ENCODE results near the gene SLC25A19.
"Not testable (repeated sequence)": the region's sequence is repeated elsewhere in the genome, so short reads cannot be mapped to it uniquely, and the experiment has no call there.

SLC25A19 gene

GRCh38 chr17:75301502-75302206, 12.4 kb upstream of the SLC25A19 start:
- DNase-seq (ENCODE audit: low read depth in 2 of 2), result no peak

DNA sequence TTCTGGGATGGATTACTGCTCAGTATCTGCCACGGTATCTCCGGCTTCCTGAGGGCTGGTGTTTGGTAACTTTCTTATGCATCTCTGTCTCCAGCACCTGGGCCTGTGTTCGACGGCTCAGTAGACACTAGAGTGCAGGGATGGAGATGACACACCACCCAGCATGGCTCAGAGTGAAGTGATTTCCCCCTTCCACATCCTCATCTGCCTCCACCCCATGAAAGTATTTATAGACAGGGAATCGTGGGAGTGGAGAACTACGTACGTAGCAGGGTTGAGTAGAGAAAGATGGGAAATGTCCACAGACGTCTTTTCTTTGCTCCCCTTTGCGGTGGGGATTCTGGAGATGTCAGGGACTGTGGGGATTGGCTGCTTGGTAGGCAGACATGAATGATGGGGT, 11.8 kb upstream of the SLC25A19 start:
- DNase-seq (ENCODE audit: low read depth in 2 of 2), result no peak

DNA sequence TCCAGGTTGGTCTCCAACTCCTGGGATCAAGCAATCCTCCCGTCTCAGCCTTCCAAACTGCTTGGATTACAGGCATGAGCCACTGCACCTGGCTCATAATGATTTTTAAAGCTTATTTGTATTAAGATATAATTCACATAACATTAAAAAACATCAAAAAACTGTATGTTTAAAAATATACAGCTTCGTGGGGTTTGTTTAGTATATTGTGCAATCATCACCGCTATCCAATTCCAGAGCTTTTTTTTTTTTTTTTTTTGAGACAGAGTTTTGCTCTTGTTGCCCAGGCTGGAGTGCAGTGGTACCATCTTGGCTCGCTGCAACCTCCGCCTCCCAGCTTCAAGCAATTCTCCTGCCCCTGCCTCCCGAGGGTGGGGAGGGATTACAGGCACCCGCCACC, 11.0 kb upstream of the SLC25A19 start:
- no peak for DNase-seq (ENCODE audit: low read depth in 2 of 2)

GRCh38 chr17:75295201-75296158, 6.2 kb upstream of the SLC25A19 start:
- DNase-seq (ENCODE audit: low read depth in 2 of 2), result no peak

GRCh38 chr17:75292810-75293448, 3.7 kb upstream of the SLC25A19 start:
- DNase-seq (ENCODE audit: low read depth in 2 of 2), result not testable (repeated sequence)

- DNase-seq (ENCODE audit: low read depth in 2 of 2), result peak; percentile 56 to 57
These were observed 652 bp upstream of the SLC25A19 start for GRCh38 chr17:75289832-75290337.

DNA sequence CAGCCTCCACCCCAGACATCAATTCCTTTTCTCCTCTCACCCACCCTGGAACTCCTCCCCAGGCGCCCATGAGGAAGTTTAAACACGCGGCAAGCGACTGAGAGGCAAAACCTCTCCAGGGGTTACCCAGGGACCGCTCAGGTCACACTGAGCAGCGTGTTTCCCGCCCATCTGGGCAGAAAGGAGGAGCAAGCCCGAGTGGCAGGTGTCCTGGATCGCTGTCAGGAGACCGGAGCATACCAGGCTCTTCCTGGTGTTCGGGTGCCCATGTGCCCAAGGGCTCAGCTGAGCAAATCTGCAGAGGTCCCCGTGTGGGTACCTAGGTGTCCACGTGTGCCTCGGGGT, 491 bp downstream of the SLC25A19 start:
- peak; percentile 33 to 40 for DNase-seq (ENCODE audit: low read depth in 2 of 2)

- DNase-seq (ENCODE audit: low read depth in 2 of 2), result no peak
These were observed 874 bp downstream of the SLC25A19 start for GRCh38 chr17:75288359-75288758.

DNA sequence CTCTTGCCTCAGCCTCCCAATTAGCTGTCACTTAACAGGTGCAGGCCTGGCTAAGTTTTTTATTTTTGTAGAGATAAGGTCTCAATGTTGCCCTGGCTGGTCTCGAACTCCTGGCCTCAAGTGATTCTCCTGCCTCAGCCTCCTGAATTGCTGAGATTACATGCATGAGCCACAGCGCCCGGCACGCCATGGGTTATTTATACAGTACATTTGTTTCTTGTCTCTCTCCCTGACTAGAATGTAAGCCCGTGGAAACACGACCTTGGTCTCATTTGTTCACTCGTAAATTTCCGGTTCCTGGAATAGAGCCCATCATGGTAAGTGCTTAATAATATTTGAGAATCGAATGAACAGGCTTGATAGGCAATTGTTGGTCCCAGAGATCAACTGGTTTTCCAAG, 2.0 kb downstream of the SLC25A19 start:
- DNase-seq (ENCODE audit: low read depth in 2 of 2), result no peak

- DNase-seq (ENCODE audit: low read depth in 2 of 2), result no peak
These were observed 4.1 kb downstream of the SLC25A19 start for GRCh38 chr17:75285123-75285522.

GRCh38 chr17:75280189-75280588, 9.0 kb downstream of the SLC25A19 start:
- DNase-seq (ENCODE audit: low read depth in 2 of 2), result not testable (repeated sequence)

DNA sequence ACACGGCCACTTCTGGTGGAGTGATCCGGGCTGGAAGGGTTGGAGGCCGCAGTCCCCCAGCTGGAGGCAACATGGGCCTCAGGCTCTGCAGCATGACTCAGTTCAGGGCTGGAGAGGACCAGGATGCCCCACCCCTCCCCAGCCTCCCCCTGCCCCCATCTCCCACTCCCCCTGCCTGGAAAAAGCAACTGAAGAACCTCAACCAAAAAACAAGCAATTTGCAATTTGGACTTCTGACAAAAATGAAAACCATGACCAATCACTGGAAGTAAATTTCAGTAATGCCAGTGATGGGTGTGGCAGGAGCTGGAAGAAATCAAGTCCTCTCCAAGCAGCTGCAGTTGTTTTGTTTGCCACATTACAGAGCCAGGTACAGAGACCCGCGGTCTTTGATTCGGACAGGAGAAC, 11.6 kb downstream of the SLC25A19 start:
- DNase-seq (ENCODE audit: low read depth in 2 of 2), result no peak

DNA sequence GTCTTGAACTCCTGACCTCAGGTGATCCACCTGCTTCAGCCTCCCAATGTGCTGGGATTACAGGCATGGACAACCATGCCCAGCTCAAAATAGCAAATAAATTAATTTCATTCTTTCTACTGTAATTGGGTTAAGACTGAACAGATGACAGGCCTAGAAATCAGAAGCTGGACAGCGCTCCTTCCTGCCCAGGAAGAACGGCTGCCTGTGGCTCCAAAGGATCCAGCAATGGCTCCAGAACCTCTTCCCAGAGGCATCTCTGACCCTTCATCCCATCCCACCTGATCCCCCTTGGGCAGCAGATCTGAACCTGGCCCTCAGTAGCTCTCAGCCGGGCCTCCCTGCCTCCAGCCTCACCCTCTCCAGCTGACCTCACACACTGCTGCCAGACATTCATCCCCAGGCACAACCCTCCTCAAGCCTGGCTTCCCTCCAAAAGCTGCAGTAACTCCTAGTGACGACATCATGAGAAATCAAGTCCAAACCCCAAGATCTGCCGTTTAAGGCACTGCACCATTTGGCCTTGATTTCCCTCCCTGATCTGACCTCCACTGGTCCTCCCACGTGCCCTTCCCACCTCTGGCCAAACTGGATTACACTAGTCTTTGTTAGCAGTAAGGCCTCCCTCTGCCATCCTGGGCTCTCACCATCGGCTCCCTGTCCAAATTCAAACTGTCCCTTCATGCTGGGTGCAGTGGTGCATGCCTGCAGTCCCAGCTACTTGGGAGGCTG, 15.1 kb downstream of the SLC25A19 start:
- no peak for DNase-seq (ENCODE audit: low read depth in 2 of 2)

- no peak for DNase-seq (ENCODE audit: low read depth in 2 of 2)
These were observed 16.4 kb downstream of the SLC25A19 start for GRCh38 chr17:75272848-75273184.

- DNase-seq (ENCODE audit: low read depth in 2 of 2), result no peak
These were observed 17.0 kb downstream of the SLC25A19 start for GRCh38 chr17:75271955-75272847.

GRCh38 chr17:75271233-75271954, 17.8 kb downstream of the SLC25A19 start:
- DNase-seq (ENCODE audit: low read depth in 2 of 2), result peak; percentile 76 to 82

DNA sequence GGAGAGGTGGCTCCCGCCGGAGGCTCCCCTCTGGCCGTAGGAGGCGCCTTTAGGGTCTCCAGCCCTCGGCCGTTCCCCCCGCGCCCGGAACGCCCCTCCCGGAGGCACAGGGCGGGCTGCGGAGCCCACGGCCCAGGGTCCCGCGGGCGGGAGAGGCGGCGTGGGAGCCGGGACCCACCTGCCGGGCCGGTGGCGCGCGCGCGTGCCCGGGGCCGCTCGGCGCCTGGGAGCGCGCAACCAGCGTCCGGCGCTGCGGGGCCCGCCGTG, 18.3 kb downstream of the SLC25A19 start, which contains the start of gene MIF4GD:
TSS of gene MIF4GD (minus strand) at position 266 of the 267 bp plus-strand sequence. CDS start 1,036 bp downstream, outside the sequence.
- no peak for DNase-seq (ENCODE audit: low read depth in 2 of 2)

- DNase-seq (ENCODE audit: low read depth in 2 of 2), result peak; percentile 28 to 63
These were observed 18.8 kb downstream of the SLC25A19 start for GRCh38 chr17:75270218-75270965.

DNA sequence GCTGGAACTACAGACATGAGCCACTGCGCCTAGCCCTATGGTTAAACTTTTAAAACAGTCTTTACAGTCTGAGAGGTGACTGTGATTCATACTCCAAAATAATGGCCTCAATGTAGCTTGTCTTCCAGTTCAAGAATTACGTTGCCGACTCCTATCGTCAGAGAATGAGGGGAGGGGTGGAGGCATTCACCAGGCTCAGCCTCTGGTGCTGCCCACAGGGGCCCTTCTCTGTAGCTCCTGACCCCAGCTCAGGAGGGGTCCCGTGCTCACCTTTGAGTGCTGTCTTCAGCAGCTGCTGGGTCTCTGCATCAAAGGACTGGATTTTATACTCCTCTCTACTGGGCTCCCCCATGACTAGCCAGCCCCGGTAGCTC, 19.4 kb downstream of the SLC25A19 start:
- no peak for DNase-seq (ENCODE audit: low read depth in 2 of 2)

All from stimulated activated CD4-positive, alpha-beta T cell treated with anti-CD3 and anti-CD28 coated beads, Interleukin-12 subunit alpha, Interleukin-12 subunit beta, amount 100 ng/mL, for 24 hours (primary cell).